ENCODE data around the gene SAMSN1. TPM values are rescaled to one million over a fixed set of nuclear protein-coding genes. Genes with fewer than 3 reads are reported as not detected.
A peak's percentile ranks its signal among the peaks of the same experiment; 100 is the strongest.

SAMSN1 gene
- total and polyA plus RNA-seq, 9 of the 15 experiments (the other 6 are each of a cell fraction or from before 2014, with no cell fraction given) = 101 to 223 (median 159) TPM

DNA sequence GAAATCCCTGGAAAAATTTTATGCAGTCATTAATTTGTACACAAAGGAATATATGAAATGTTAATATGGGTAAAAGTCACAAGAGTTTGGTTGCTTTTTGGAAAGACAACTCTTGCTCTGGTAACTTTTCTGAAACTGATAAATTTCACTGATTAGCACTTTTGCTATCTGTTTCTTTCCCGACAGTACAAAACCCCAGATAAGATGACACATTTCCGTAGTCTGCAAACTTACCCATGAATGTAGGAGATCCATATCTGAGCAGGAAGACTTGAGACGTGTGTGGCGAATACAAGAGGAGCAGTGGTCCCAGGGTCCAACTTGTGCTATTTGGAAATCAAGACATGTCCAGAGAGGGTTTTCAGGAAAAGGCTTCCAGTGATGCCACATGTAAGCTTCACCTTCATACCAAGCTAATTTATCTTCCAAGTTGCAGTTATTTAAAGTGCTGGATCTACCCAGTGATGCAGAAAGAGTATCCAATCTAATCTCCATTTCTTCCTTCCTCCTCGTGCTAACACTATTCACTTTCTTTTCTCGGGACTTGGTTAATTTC, 35.9 kb upstream of the SAMSN1 start (continued):
- TF ChIP-seq, protein P1, sequence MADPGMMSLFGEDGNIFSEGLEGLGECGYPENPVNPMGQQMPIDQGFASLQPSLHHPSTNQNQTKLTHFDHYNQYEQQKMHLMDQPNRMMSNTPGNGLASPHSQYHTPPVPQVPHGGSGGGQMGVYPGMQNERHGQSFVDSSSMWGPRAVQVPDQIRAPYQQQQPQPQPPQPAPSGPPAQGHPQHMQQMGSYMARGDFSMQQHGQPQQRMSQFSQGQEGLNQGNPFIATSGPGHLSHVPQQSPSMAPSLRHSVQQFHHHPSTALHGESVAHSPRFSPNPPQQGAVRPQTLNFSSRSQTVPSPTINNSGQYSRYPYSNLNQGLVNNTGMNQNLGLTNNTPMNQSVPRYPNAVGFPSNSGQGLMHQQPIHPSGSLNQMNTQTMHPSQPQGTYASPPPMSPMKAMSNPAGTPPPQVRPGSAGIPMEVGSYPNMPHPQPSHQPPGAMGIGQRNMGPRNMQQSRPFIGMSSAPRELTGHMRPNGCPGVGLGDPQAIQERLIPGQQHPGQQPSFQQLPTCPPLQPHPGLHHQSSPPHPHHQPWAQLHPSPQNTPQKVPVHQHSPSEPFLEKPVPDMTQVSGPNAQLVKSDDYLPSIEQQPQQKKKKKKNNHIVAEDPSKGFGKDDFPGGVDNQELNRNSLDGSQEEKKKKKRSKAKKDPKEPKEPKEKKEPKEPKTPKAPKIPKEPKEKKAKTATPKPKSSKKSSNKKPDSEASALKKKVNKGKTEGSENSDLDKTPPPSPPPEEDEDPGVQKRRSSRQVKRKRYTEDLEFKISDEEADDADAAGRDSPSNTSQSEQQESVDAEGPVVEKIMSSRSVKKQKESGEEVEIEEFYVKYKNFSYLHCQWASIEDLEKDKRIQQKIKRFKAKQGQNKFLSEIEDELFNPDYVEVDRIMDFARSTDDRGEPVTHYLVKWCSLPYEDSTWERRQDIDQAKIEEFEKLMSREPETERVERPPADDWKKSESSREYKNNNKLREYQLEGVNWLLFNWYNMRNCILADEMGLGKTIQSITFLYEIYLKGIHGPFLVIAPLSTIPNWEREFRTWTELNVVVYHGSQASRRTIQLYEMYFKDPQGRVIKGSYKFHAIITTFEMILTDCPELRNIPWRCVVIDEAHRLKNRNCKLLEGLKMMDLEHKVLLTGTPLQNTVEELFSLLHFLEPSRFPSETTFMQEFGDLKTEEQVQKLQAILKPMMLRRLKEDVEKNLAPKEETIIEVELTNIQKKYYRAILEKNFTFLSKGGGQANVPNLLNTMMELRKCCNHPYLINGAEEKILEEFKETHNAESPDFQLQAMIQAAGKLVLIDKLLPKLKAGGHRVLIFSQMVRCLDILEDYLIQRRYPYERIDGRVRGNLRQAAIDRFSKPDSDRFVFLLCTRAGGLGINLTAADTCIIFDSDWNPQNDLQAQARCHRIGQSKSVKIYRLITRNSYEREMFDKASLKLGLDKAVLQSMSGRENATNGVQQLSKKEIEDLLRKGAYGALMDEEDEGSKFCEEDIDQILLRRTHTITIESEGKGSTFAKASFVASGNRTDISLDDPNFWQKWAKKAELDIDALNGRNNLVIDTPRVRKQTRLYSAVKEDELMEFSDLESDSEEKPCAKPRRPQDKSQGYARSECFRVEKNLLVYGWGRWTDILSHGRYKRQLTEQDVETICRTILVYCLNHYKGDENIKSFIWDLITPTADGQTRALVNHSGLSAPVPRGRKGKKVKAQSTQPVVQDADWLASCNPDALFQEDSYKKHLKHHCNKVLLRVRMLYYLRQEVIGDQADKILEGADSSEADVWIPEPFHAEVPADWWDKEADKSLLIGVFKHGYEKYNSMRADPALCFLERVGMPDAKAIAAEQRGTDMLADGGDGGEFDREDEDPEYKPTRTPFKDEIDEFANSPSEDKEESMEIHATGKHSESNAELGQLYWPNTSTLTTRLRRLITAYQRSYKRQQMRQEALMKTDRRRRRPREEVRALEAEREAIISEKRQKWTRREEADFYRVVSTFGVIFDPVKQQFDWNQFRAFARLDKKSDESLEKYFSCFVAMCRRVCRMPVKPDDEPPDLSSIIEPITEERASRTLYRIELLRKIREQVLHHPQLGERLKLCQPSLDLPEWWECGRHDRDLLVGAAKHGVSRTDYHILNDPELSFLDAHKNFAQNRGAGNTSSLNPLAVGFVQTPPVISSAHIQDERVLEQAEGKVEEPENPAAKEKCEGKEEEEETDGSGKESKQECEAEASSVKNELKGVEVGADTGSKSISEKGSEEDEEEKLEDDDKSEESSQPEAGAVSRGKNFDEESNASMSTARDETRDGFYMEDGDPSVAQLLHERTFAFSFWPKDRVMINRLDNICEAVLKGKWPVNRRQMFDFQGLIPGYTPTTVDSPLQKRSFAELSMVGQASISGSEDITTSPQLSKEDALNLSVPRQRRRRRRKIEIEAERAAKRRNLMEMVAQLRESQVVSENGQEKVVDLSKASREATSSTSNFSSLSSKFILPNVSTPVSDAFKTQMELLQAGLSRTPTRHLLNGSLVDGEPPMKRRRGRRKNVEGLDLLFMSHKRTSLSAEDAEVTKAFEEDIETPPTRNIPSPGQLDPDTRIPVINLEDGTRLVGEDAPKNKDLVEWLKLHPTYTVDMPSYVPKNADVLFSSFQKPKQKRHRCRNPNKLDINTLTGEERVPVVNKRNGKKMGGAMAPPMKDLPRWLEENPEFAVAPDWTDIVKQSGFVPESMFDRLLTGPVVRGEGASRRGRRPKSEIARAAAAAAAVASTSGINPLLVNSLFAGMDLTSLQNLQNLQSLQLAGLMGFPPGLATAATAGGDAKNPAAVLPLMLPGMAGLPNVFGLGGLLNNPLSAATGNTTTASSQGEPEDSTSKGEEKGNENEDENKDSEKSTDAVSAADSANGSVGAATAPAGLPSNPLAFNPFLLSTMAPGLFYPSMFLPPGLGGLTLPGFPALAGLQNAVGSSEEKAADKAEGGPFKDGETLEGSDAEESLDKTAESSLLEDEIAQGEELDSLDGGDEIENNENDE (IDR thresholded peaks at IDR 0.05; ENCODE audit: low read depth, low read length) = no peak
- TF ChIP-seq, protein P2, sequence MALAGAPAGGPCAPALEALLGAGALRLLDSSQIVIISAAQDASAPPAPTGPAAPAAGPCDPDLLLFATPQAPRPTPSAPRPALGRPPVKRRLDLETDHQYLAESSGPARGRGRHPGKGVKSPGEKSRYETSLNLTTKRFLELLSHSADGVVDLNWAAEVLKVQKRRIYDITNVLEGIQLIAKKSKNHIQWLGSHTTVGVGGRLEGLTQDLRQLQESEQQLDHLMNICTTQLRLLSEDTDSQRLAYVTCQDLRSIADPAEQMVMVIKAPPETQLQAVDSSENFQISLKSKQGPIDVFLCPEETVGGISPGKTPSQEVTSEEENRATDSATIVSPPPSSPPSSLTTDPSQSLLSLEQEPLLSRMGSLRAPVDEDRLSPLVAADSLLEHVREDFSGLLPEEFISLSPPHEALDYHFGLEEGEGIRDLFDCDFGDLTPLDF (CRISPR knock-in tag; IDR thresholded peaks at IDR 0.05) = no peak
- TF ChIP-seq TEAD1 (CRISPR knock-in tag; IDR thresholded peaks at IDR 0.05) = peak in 1 of 2 experiments; percentile 57; a peak in 1 of 4 replicates
- no peak for TF ChIP-seq HLTF (IDR thresholded peaks at IDR 0.05)
- no peak for TF ChIP-seq EWSR1 (IDR thresholded peaks at IDR 0.05; ENCODE audit: borderline replicate concordance, low read depth, partially characterized antibody)
- peak; percentile 89 for TF ChIP-seq SMARCC2 (IDR thresholded peaks at IDR 0.05; ENCODE audit: low read depth)
- no peak for TF ChIP-seq TCF7 (IDR thresholded peaks at IDR 0.05; ENCODE audit: borderline replicate concordance)
- 0 out of 2 replicates have a peak, but pooled peaks have one; percentile 19 for TF ChIP-seq ESRRA (IDR thresholded peaks at IDR 0.05; ENCODE audit: borderline replicate concordance, low read depth)
- TF ChIP-seq, protein P3, sequence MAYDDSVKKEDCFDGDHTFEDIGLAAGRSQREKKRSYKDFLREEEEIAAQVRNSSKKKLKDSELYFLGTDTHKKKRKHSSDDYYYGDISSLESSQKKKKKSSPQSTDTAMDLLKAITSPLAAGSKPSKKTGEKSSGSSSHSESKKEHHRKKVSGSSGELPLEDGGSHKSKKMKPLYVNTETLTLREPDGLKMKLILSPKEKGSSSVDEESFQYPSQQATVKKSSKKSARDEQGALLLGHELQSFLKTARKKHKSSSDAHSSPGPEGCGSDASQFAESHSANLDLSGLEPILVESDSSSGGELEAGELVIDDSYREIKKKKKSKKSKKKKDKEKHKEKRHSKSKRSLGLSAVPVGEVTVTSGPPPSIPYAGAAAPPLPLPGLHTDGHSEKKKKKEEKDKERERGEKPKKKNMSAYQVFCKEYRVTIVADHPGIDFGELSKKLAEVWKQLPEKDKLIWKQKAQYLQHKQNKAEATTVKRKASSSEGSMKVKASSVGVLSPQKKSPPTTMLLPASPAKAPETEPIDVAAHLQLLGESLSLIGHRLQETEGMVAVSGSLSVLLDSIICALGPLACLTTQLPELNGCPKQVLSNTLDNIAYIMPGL (CRISPR knock-in tag; IDR thresholded peaks at IDR 0.05) = no peak
- TF ChIP-seq, protein P4, sequence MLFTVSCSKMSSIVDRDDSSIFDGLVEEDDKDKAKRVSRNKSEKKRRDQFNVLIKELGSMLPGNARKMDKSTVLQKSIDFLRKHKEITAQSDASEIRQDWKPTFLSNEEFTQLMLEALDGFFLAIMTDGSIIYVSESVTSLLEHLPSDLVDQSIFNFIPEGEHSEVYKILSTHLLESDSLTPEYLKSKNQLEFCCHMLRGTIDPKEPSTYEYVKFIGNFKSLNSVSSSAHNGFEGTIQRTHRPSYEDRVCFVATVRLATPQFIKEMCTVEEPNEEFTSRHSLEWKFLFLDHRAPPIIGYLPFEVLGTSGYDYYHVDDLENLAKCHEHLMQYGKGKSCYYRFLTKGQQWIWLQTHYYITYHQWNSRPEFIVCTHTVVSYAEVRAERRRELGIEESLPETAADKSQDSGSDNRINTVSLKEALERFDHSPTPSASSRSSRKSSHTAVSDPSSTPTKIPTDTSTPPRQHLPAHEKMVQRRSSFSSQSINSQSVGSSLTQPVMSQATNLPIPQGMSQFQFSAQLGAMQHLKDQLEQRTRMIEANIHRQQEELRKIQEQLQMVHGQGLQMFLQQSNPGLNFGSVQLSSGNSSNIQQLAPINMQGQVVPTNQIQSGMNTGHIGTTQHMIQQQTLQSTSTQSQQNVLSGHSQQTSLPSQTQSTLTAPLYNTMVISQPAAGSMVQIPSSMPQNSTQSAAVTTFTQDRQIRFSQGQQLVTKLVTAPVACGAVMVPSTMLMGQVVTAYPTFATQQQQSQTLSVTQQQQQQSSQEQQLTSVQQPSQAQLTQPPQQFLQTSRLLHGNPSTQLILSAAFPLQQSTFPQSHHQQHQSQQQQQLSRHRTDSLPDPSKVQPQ (CRISPR knock-in tag; IDR thresholded peaks at IDR 0.05; ENCODE audit: borderline replicate concordance) = no peak

Data from K562 (cell line).